ENCODE measurements around the gene CAPN3.

CAPN3 gene

DNA sequence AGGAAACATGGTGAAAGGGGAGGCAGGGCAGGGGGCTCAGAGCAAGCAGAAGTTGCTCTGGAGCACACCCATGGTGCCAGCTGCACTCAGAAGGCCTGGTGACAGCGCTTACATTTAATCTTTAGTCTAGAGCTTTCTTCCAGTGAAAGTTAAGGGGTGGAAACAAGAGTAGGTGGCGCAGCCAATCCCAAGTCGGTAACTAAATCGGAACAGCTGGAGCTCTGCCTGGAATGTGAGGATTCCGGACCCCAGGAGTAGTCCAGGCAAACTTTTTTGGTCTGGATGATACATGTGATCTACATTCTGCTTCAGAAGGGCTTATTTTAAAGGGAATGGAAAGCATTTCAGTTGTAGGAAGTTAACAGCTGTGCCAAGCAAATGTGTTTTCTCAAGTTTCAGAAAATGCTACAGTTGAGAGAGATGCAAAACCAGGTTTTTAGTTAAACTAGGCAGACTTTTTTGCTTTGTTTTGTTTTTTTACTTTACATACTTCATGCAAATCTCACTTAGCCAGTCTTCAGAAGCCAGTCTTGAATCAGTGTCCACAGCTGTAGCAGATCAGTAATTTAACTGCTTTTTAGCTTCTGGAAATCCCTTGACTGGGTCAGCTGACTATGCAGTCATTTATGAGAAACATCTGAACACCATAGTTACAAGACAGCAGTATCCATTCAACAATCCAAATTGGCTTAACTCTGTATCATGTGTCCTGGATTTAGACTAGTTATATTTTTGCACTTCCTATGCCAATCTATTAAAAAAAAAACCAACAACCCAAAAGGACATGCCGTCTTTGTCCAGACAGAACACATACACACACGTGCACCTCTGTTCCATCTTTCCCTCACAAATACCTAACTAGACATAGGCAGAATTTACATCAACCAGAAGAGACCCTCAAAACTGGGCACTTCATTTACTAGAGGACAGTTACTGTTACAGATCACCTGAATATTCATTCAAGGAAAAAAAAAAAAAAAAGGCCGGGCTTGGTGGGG is 98.4 kb downstream of the CAPN3 start:
- TF ChIP-seq POLR2AphosphoS5 (IDR thresholded peaks at IDR 0.05; ENCODE audit: low read depth) (no peak), REST (IDR thresholded peaks at IDR 0.05; ENCODE audit: insufficient replicate concordance, low read depth) (no peak), GABPA (IDR thresholded peaks at IDR 0.05; ENCODE audit: low read depth) (no peak), SPI1 (IDR thresholded peaks at IDR 0.05; ENCODE audit: borderline replicate concordance, low read depth) (no peak)
- TF ChIP-seq, protein P1, sequence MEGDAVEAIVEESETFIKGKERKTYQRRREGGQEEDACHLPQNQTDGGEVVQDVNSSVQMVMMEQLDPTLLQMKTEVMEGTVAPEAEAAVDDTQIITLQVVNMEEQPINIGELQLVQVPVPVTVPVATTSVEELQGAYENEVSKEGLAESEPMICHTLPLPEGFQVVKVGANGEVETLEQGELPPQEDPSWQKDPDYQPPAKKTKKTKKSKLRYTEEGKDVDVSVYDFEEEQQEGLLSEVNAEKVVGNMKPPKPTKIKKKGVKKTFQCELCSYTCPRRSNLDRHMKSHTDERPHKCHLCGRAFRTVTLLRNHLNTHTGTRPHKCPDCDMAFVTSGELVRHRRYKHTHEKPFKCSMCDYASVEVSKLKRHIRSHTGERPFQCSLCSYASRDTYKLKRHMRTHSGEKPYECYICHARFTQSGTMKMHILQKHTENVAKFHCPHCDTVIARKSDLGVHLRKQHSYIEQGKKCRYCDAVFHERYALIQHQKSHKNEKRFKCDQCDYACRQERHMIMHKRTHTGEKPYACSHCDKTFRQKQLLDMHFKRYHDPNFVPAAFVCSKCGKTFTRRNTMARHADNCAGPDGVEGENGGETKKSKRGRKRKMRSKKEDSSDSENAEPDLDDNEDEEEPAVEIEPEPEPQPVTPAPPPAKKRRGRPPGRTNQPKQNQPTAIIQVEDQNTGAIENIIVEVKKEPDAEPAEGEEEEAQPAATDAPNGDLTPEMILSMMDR (IDR thresholded peaks at IDR 0.05; ENCODE audit: insufficient read depth, low read length) = no peak
- no peak overlapping the region for H3K27ac ChIP-seq (replicated peaks)
- DNase-seq (ENCODE audit: low read depth in 1 of 2, low spot score in 1 of 2) = no peak
- no peak overlapping the region for H3K4me3 ChIP-seq (replicated peaks; ENCODE audit: insufficient read depth, low read length)
- H3K27me3 ChIP-seq (ENCODE audit: insufficient read depth, poor library complexity, severe bottlenecking) = no peaks in the 10 kb centered on the region

GRCh38 chr15:42461261-42461660 is 102.0 kb downstream of the CAPN3 start:
- DNase-seq (ENCODE audit: low read depth in 1 of 2, low spot score in 1 of 2) = no peak
- Histone ChIP-seq H3K27me3 (ENCODE audit: insufficient read depth, poor library complexity, severe bottlenecking) (no peaks in the 10 kb centered on the region), H3K27ac (replicated peaks) (no peak overlapping the region), H3K4me3 (replicated peaks; ENCODE audit: insufficient read depth, low read length) (no peak overlapping the region)
- TF ChIP-seq GABPA (IDR thresholded peaks at IDR 0.05; ENCODE audit: low read depth) (no peak), SPI1 (IDR thresholded peaks at IDR 0.05; ENCODE audit: borderline replicate concordance, low read depth) (no peak), POLR2AphosphoS5 (IDR thresholded peaks at IDR 0.05; ENCODE audit: low read depth) (no peak), REST (IDR thresholded peaks at IDR 0.05; ENCODE audit: insufficient replicate concordance, low read depth) (no peak)
- TF ChIP-seq, protein P1 (IDR thresholded peaks at IDR 0.05; ENCODE audit: insufficient read depth, low read length) = no peak

All from HL-60 (cell line).